GM21423 (cell line): Measurements from ENCODE around the gene YTHDF1.
"Not testable (repeated sequence)": the region's sequence is repeated elsewhere in the genome, so short reads cannot be mapped to it uniquely, and the experiment has no call there.

Source experiments
- ATAC-seq: cut with Tn5 transposase; IDR thresholded peaks from one replicate; pipeline ENCODE4 v1.9.1; 2021; ENCODE audit warnings: mild to moderate bottlenecking, moderate library complexity; ENCODE audit not compliant: unreplicated experiment

The YTHDF1 gene

GRCh38 chr20:63173552-63174191, 42.3 kb downstream of the YTHDF1 start:
- ATAC-seq = no peak

DNA sequence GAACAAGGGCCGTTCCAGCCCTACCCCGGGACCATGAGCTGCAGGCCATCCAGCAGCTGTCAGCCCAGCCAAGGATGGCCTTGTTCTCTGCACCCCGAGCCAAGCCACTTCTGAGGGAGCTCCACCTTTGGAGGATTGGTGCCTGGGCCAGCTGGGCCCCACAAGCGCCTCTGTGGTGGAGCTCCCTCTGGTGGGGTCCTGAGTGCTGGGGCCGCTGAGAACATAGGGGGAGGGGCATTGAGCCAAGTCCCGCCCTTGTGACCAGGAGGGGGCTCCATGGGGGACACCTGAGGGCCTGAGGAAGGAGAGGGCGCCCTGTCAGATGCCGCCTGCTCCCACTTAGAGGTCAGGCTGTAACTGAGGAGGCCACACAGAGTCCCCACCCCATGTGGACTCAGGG, 43.2 kb downstream of the YTHDF1 start:
- ATAC-seq = no peak

- no peak for ATAC-seq
These were observed 43.9 kb downstream of the YTHDF1 start for GRCh38 chr20:63171991-63172390.

GRCh38 chr20:63169681-63170080, 46.2 kb downstream of the YTHDF1 start:
- ATAC-seq = no peak

DNA sequence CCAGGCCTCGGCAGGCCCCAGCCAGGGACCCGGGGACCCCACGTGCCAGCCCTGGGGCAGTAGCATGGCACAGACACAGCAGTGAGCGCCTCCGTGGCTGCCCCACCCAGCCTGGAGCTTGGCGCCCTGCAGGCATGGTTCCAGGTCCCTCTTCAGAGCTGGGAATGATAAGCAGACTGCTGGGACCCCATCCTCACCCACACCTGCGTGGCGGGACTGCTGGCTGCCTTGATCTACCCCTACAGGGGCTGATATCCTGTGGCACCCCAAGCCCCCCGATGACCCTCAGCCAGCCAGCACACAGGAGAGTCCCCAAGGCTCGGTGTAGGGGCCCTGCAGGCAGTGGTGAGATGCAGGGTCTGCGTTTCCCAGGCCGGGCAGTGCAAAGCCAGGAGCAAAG, 47.1 kb downstream of the YTHDF1 start:
- ATAC-seq = no peak

DNA sequence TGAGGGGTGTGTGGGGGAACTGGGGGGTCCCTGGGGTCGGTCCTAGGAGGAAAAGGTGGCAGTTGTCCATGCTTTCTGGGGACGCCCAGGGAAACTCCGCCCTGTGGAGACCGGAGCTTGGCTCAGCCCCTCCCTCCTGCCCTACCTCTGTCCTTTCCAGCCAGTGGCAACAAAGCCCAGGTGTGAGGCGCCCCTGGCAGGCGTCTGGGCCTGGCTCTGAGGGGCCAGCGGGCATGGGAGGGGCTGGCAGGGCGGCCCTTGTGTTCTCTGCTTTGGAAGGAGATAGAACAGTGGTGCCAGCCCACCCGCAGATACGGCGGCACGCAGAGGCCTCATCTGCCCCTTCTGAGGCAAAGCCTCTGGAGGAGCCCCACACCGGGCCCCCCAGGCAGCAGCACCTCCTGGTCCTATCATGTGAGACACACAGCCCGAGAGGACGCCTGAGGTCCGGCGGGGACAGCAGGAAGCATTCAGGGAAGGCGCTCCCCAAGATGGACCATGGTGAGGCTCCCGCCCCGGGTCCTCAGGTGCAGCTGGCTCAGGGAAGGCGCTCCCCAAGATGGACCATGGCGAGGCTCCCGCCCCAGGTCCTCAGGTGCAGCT, 47.9 kb downstream of the YTHDF1 start:
- no peak for ATAC-seq

DNA sequence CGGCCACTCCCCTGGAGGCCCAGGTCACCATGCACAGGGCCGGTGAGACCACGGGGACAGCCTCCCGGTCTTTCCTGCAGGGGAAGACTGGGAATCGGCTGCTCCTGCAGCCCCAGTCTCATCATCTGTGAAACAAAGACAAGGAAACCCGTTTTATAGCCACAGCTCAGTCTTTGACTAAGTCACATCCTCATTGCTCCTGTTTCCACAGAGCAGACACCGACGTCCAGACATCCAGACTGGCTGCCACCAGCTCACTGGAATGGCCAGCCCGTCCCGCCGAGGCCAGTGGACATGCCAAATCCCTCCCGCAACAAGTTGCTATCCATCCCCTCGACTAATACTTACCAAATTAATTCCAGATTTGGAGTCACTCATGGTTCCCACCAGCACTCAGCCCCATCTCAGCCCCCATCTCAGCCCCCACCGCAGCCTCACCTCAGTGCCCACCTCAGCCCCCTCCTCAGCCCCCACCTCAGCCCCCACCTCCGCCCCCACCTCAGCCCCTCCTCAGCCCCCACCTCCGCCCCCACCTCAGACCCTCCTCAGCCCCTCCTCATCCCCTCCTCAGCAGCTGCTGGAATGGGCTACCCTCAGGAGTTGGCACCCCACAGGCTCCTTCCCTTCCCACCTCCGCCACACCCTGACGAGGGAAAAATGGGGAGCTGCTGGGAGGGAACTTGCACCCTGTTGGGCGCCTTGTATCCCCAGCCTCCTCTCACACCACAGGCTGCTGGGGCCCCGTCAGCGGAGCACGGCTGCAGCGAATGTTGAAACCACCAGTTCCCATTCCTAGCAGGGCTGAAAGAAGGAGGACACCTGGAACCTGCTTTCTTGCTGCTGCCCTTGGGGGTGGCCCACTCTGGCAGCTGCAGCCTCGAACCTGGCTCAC, 48.7 kb downstream of the YTHDF1 start:
- ATAC-seq = no peak

DNA sequence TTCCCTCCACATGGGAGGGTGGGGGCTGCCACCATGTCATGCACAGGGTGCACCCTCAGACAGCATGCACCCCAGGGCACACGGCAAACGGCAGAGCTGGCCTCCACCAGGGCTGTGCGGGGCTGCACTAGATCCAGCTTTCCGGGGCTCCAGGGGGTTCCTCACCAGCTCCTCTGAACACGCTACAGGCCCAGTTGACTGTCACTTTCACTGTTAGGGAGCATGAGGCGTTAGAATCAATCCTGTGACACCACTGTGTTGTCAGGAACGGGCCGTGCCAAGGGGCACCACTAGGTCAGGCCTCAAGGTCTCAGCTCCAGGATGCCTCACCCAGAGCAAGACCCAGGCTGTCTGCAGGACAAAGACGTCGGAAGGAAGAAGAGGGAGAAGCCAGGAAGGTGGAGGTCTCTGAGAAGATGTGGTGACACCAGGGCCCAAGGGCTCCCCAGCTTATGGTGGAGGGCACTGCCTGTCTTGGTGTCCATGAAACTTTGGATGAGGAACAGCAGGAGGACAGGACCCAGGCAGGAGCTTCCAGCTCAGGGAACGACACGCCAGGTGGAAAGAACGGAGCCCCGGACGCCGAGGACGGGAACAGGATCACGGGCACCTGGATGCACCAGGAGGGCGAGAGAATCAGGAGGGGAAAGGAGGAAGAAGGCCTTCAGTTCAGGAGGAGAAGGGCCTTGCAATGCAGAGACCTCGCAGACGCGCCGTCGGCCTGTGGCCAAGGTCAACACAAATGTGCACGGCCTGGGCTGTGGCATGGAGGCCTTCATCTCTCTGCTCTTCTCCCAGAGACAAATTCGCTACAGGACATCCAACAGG, 49.5 kb downstream of the YTHDF1 start:
- ATAC-seq = no peak

GRCh38 chr20:63165356-63166192, 50.4 kb downstream of the YTHDF1 start:
- no peak for ATAC-seq

- no peak for ATAC-seq
These were observed 51.2 kb downstream of the YTHDF1 start for GRCh38 chr20:63164484-63165355.

GRCh38 chr20:63163596-63164483, 52.1 kb downstream of the YTHDF1 start:
- ATAC-seq = no peak

GRCh38 chr20:63163171-63163570, 52.8 kb downstream of the YTHDF1 start:
- no peak for ATAC-seq

DNA sequence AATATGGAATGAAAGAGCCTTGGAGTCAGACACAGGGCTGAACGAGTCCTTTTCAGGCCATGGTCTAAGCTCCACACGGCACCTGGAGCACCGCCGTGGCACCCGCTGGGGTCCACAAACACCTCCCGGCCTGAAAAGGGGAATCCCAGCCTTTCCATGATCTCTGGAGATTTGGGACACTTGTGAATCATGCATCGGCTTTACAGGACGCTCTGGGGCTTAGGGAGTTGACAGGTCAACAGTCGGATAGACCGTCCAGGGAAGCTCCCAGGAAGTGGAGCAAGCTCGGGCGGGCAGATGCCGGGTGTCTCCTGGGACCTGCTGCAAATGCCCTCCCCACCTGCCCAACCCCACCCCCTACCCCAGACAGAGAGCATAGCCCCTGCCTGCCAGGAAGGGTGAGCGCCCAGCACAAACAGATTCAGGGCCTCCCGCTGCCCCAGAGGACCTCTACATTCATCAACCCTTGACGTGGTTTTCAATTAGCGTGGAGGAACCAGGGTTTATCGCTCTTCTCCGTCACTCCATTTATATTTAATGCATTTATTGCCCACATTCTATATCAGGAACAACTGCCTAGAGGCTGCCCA, 53.6 kb downstream of the YTHDF1 start:
- no peak for ATAC-seq

DNA sequence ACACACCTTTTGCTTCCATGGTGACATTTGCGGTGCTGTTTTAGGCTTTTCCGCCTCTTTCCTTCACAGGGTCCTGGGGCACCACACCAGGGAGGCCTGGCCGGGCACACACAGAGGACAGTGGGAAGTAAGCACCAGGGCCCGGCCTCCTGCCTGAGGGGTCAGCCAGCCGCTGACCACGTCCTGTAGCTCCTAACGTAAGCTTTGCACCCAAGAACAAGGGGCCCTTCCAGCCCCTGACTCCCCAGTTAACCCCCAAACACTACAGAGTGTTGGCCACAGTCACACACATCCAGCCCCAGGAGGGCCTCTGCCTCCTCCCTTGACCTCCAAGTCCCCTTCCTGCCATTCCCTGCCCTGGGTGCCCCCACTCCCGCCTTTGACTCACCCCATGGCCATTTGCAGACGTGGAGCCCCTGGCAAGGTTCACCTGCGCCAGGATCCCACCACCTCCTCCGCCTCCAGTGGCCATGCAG, 54.7 kb downstream of the YTHDF1 start:
- no peak for ATAC-seq

GRCh38 chr20:63160641-63161175, 55.2 kb downstream of the YTHDF1 start:
- no peak for ATAC-seq

DNA sequence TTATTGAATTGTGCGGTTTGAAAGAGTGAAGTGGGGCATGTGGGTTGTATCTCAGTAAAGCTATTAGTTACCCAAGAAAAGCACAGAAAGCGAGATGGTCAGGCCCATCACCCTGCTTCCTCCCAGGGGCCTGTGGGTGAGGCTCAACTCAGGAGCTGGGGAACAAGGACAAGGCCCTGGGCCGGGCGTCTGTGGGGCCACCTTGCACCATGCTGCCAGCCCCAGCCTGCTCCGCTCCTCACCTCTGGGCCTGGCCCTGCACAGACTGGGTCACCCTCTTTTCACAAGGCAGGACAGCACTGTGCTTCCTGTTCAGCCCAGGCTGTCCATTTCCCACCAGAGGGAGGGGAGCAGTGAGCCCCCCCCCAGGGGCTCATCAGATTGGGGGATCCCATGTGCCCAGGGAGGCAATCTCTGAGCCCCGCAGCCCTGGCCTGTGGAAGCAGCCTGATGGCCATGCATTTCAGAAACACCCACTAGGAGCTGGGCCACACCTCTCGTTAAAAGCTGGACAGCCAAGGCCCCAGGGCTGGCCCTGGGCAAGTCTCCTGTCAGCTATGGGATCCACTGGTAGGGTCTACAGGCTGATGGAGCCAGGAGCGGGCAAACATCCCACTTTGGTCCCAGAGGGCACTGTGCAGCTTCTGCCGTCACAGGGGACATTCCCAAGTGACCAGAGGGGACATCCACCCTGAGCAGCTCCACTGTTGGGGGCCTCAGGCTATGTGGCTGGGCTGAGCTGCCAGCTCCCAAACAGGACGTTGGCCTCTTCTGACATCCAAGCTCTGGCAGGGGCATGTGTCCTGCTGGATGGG, 55.9 kb downstream of the YTHDF1 start:
- ATAC-seq = no peak

GRCh38 chr20:63159251-63159650, 56.7 kb downstream of the YTHDF1 start:
- ATAC-seq = not testable (repeated sequence)
